ENCODE results near the gene FAM222A.

DNA sequence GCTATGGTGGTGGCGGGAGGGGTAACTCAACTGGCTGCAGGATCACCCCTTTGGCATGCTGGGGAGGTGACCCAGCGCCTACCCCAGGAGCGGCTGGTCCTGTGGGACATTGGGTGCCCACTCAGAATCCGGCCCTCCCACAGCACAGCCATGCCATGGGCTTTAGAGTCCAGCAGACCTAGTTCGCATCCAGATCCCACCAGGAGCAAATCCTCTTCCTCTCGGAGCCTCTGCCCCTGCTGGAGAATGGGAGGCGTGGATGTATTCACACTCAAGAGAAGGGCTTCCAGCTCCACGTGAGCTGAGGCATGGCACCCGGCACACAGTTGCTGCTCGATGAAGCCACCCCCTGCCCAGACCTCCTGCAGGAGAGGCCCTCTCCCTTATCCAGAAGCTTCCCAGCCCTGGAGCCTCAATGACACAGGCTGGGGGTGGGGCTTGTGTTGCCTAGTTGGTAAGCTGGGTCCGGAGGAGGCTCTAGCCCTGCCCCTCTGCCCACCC, 17.7 kb downstream of the FAM222A start:
- TF ChIP-seq ZNF274 (IDR thresholded peaks at IDR 0.05; ENCODE audit: low read depth, low read length) = no peak
- no peak for TF ChIP-seq YY1 (IDR thresholded peaks at IDR 0.05; ENCODE audit: insufficient read depth, insufficient read length)

All from NT2/D1 (cell line).